Measurements from ENCODE around the gene SPAG16. TPM values are rescaled to one million over a fixed set of nuclear protein-coding genes. Genes with fewer than 3 reads are reported as not detected.

SPAG16 gene
- total RNA-seq, 6 experiments from 2014 or later = 15.4 to 20.0 (median 17.5) TPM

GRCh38 chr2:213455316-213456008 is 171.2 kb downstream of the SPAG16 start:
- Mint-ChIP-seq H3K4me1 (ENCODE audit: low read depth) (no peaks in the 10 kb centered on the region; the same call in 1 of the 2 replicates), H3K9me3 (no peaks in the 10 kb centered on the region), H3K4me3 (no peak overlapping the region), H3K27me3 (ENCODE audit: insufficient read depth) (no peaks in the 10 kb centered on the region), H3K36me3 (ENCODE audit: low read depth) (no peaks in the 10 kb centered on the region), H3K27ac (no peak overlapping the region)
- no peak for DNase-seq
- TF ChIP-seq, protein P1, sequence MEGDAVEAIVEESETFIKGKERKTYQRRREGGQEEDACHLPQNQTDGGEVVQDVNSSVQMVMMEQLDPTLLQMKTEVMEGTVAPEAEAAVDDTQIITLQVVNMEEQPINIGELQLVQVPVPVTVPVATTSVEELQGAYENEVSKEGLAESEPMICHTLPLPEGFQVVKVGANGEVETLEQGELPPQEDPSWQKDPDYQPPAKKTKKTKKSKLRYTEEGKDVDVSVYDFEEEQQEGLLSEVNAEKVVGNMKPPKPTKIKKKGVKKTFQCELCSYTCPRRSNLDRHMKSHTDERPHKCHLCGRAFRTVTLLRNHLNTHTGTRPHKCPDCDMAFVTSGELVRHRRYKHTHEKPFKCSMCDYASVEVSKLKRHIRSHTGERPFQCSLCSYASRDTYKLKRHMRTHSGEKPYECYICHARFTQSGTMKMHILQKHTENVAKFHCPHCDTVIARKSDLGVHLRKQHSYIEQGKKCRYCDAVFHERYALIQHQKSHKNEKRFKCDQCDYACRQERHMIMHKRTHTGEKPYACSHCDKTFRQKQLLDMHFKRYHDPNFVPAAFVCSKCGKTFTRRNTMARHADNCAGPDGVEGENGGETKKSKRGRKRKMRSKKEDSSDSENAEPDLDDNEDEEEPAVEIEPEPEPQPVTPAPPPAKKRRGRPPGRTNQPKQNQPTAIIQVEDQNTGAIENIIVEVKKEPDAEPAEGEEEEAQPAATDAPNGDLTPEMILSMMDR (IDR thresholded peaks at IDR 0.05) = no peak

GRCh38 chr2:213475433-213475832 is 191.2 kb downstream of the SPAG16 start:
- no peaks in the 10 kb centered on the region for H3K4me1 Mint-ChIP-seq (ENCODE audit: low read depth)
- TF ChIP-seq, protein P1 (IDR thresholded peaks at IDR 0.05) = no peak
- peaks cover 5% of the 10 kb centered on the region; the same call in 1 of the 2 replicates for H3K27me3 Mint-ChIP-seq (ENCODE audit: insufficient read depth)
- H3K36me3 Mint-ChIP-seq (ENCODE audit: low read depth) = no peaks in the 10 kb centered on the region
- H3K9me3 Mint-ChIP-seq = peaks cover 53% of the 10 kb centered on the region
- H3K4me3 Mint-ChIP-seq = no peak overlapping the region
- no peak for DNase-seq
- no peak overlapping the region for H3K27ac Mint-ChIP-seq

- H3K9me3 Mint-ChIP-seq = peaks cover 49% of the 10 kb centered on the region
- DNase-seq = peak; percentile 60
- H3K27me3 Mint-ChIP-seq (ENCODE audit: insufficient read depth) = peaks cover 5% of the 10 kb centered on the region; the same call in 1 of the 2 replicates
- H3K27ac Mint-ChIP-seq = peak overlapping the region; percentile 79
- peak overlapping the region; percentile 54 for H3K4me3 Mint-ChIP-seq
- TF ChIP-seq, protein P1 (IDR thresholded peaks at IDR 0.05) = no peak
- H3K4me1 Mint-ChIP-seq (ENCODE audit: low read depth) = no peaks in the 10 kb centered on the region
- H3K36me3 Mint-ChIP-seq (ENCODE audit: low read depth) = no peaks in the 10 kb centered on the region
Observed at GRCh38 chr2:213476641-213477040, 192.4 kb downstream of the SPAG16 start.

GRCh38 chr2:213490087-213490486 is 205.8 kb downstream of the SPAG16 start:
- no peak overlapping the region for H3K4me3 Mint-ChIP-seq
- no peaks in the 10 kb centered on the region; the same call in 1 of the 2 replicates for H3K27me3 Mint-ChIP-seq (ENCODE audit: insufficient read depth)
- H3K36me3 Mint-ChIP-seq (ENCODE audit: low read depth) = no peaks in the 10 kb centered on the region
- no peaks in the 10 kb centered on the region for H3K9me3 Mint-ChIP-seq
- no peak for DNase-seq
- TF ChIP-seq, protein P1 (IDR thresholded peaks at IDR 0.05) = no peak; the same call in 1 of the 2 replicates
- no peak overlapping the region for H3K27ac Mint-ChIP-seq
- no peaks in the 10 kb centered on the region for H3K4me1 Mint-ChIP-seq (ENCODE audit: low read depth)

DNA sequence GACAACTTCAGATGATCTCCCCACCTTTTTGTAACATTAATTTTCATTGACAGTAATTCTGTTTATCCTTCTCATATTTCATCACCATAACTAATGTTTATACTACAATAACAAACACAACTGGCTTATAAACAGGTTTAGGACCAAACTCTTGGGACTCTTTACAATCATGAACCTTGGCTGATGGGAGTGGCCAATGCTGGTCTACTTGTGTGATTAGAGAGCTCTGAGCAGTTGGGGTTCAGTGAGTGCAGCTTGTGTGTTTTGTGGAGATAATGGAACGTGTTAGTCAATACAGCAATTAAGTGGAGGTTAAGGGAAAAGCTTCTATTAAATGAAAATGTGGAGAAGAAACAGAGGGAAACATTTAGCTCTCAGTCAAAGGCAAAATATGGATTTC is 207.1 kb downstream of the SPAG16 start:
- H3K9me3 Mint-ChIP-seq = no peaks in the 10 kb centered on the region
- H3K36me3 Mint-ChIP-seq (ENCODE audit: low read depth) = no peaks in the 10 kb centered on the region

More for the DNA sequence above, 207.1 kb downstream of the SPAG16 start:
- TF ChIP-seq, protein P1 (IDR thresholded peaks at IDR 0.05) = no peak
- Mint-ChIP-seq H3K27me3 (ENCODE audit: insufficient read depth) (no peaks in the 10 kb centered on the region), H3K27ac (no peak overlapping the region), H3K4me1 (ENCODE audit: low read depth) (no peaks in the 10 kb centered on the region), H3K4me3 (no peak overlapping the region)
- DNase-seq = no peak
